Middle frontal gyrus (tissue), 1 donor: ENCODE measurements around the gene MRGPRF.

Experiments
- DNase-seq: peaks from one replicate; pipeline ENCODE4 v3.0.0-alpha.2; 2015; ENCODE audit warnings: low spot score; ENCODE audit errors: extremely low spot score

Gene MRGPRF, protein sequence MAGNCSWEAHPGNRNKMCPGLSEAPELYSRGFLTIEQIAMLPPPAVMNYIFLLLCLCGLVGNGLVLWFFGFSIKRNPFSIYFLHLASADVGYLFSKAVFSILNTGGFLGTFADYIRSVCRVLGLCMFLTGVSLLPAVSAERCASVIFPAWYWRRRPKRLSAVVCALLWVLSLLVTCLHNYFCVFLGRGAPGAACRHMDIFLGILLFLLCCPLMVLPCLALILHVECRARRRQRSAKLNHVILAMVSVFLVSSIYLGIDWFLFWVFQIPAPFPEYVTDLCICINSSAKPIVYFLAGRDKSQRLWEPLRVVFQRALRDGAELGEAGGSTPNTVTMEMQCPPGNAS

DNA sequence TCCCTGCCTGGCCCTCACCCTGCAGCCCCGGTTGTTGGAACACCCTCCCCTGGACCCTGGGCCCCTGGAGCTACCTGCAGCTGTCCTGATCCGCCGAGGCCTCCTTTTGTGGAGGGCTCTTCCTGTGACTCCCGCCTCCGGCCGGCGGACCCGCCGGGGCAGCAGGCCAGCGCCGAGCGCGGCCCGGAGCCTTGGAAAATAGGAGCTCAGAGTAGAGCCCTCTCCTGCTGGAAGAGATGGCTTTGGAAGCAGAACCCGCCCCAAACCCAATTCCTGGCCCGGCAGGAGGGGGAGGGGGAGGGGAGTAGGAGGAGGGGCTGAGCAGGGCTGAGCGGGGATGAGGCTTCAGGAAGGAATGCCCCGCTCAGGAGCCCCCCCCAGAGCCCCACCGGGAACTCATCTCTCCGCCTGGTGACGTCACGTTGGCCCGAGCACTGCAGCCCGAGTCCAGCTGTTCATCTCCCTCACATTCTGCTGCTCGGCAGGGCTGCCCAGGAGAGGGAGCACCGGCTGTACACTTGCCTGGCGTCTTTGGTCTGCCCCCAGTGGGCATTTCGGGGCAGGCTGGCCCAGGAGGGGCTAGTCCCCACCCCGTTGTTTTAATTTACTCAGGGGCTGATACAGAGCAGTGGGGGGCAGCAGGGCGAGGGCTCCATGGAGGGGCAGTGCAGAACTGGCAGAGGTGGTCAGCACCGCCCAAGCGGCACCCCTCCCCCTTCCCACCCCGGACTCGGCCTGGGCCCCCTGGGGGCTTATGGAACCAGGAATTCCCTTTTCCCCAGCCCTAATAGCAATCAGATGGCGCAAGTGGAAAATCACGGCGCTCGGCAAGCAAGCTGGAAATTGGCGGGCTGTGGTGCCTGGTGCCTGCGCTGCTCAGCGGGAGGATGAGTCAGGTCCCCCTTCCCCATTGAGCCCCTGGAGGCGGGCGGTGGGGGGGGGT is at the start of gene MRGPRF:
TSS of gene MRGPRF (minus strand) at position 238 of the 943 bp plus-strand sequence. CDS start 3,345 bp downstream, outside the sequence.
- DNase-seq: no peak

DNA sequence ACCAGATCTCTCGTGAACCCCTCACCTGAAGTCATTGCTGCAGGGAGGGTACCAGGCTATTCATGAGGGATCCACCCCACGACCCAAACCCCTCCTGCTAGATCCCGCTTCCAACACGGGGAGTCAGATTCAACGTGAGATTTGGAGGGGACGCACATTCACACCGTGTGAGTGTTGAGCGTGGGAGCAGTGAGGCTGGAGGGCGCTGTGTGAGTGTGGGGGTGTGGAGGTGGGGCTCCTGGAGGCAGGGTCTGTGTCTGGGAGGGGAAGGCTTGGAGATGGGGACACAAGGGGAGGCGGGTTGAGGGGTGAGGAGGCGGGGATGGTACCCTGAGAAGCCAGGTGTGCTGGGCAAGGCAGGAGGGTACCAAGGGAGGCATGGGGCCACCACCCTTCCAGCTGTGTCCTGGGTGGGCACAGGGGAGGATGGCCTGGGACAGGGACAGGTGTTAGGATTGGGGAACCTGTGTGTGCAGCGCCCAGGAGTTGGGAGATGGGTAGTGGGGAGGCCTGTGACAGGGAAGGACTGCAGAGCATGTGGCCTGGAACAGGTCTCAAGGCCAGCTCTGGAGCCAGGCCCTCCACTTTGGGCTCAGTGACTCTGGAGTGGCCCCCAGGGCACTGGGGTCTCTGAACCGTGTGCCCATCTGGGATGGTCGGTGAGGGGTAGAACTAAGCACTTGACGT is 49.3 kb upstream of the MRGPRF start:
- DNase-seq: no peak

DNA sequence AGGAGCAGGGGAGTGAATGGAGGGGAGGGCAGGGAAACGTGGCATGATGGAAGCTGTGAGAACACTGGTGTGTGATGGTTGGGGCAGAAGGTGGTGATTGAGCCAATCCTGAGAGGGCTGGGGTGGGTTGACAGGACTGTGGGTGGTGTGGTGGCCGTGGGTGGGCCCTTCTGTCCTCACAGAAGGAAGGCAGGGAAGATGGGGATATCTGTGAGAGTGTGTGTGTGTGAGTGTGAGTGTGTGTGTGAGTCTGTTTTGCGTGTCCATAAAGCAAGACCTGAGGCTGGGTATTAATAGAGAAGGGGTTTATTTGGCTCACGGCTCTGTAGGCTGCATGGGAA is 48.6 kb upstream of the MRGPRF start:
- no peak for DNase-seq

DNA sequence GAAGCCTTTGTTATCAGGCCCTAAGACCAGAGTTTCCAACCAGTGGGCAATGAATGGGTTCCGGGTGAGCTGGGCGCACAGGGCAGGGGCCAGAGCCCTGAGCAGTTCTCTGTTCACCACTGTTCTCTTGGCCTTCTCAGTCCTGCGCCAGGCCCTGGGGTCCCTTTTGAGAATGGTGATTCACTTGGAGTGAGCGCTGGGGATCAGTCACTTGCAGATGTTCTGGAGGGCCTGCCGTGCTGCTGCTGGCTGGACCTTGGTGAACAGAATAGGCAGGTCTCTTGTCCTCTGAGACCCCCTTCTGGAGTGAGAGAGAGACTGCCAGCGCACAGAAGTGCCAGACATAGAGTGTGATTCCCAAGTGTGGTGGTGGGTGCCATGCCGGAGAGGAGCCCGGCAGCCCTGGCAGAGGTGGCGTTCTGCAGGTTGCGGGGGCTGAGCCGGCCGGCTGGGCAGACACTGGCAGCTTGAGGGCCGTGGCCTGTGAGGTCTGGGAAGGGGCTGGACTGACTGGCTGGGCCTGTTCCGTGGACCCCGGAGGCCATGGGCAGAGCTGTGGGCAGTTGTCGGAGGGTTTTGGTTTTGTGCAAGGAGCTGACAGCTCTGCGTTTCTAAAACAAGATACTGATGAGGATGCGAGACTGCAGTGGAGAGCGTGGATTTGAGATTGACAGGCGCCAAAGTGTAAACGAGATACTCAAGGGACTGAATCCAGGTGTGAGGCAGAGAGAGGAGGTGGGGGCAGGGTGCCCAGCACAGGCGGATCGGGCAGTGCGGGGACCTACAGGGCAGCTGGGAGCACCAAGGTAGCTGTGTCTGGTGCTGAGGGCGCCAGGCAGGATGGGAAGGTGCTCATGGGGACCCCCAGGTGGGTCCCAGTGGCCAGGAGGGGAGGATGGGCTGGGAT is 48.0 kb upstream of the MRGPRF start:
- DNase-seq: no peak

DNA sequence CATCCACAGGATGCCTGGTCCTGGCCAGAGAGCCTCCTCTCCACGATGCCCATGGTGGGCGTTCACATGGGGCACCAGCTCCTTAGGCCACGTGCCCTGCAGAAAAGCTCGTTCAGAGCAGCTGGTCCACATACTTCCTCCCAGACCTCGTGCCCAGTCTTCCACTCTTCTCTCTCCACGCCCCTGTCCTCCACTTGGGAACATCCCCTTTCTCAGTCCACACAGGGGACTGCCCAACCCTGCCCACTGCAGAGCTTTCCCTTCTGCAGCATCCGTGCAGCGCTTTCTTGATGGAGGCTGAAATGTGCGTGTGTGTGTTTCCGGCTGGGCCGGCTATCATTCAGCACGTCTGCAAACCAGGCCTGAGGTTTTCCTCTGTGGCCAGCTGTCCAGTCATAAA is 46.9 kb upstream of the MRGPRF start:
- DNase-seq: no peak

DNA sequence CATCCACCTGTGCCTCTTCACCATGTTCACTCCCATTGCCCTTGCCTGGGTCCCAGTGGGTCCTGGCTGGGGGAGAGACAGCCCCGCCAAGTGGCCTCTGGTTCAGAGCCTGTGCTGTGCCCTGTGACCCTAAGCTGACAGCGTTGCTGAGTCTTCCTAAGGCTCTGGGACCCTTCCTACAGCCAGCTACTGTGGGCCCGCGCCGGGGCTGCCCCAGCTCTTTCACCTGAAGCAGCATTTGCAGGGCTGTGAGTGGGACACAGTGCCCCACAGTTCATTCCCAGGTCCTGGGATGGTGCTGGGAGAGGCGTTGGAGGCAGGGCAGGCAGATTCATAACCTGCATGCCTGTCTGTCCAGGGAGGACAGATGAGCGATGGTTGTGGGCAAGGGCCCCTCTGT is 46.4 kb upstream of the MRGPRF start:
- no peak for DNase-seq

DNA sequence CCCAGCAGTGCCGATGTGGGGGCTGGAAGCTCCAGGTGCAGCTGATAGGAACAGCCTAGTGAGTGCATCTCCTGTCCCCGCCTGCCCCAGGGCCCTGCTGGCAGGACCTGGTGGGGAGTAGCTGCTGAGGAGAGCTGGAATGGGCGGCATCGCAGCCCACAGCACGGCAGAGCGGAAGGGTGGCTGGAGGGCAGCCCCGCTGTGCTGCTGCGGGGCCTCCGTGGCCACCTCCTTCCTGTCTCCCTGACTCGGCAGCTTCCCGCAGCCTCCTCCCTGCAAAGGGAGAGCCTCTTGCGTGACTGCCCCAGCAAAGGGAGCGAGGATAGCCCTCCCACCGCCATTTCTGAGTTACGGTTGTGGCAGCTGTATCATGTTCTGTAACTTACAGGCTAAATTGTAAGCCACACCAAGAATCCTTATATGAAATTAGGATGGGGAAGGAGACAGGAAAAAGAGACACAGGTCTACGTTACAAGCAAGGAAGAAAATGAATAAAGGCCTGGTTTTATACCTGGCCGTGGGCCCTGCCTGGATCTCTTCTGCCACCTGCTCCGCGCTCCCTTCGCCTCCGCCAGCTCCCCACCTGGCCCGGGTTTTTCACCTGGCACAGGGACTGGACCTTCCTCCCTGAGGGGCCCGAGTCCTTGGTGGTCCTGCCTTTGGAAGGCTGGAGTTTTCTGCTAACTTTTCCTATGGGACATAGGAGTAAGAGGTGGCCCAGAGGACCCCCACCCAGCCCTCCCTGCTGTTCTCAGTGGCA is 45.6 kb upstream of the MRGPRF start:
- no peak for DNase-seq

DNA sequence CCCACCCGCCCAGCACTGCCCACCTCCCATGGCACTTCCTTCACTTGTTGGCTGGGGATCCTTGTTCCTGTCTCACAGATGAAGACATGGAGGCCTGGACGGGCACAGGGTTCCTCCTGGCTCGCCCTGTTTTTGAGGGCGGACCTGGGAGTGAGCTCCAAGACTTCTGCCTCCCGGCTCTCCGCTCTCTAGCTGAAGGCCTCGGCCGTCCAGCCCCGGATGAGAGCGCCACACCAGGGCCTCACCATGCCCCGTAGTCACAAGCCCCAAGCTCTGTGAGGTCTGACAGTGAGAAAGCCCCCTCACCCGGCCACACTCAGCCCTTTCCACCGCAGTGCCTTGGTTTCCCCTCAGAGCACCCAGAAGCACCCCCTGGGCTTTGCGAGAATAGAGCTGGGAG is 44.8 kb upstream of the MRGPRF start:
- DNase-seq: no peak

DNA sequence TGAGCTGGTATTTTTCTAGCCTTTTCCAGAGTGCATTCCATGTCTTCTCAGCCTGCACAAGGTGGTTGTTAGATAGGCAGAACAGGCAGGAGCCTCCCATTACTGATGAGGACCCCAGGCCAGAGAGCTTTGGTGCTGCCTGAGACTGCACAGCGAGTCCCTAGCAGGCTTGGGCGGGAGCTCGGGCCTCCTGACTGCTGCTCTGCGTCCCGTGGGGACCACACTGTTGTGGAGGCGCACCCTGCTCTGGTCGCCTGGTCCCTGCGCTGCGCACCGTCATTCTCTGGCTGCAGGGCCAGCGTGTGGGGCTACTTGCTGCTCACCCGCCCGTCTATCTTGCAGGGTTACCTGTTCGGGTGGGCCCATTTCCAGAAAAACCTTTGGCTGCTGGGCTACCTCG is 44.2 kb upstream of the MRGPRF start:
- DNase-seq: no peak

DNA sequence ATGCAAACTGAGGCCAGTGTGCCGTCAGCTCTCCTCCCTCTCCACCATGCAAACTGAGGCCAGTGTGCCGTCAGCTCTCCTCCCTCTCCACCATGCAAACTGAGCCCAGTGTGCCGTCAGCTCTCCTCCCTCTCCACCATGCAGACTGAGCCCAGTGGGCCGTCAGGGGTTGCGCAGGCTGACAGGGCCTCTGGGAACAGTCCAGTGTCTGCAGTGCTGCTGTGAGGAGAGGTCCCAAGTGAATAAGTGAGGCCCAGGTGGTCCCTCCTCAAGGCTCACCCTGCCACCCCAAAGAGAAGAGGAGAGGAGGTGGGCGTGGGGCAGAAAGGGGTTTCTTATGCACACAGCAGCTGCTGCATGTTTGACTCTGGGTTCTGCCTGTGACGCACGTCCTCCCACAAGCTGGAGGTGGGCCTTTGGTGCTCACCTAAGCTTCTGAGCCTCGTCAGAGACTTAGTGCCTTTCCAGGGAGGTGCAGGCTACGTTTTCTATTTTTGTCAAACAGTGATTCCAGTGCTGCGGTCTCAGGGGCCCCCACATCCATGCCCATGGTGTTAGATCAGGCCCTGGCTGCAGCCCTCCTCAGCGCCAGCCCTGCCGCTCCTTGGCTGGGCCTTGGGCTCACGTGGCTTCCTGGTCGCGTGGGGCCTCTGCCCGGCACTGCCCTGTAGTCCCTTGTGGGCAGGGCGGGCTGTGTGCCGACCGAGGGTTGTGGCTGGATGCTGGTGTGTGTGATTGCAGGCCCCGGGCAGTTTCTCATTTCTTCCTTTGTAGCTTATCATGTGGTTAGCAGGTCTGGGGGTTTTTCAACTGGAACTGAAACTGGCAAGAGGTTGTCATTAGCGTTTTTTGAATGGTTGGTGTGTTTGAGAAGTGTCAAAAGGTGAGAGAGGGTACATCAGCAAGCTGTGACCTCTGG is 42.8 kb upstream of the MRGPRF start:
- DNase-seq: no peak

DNA sequence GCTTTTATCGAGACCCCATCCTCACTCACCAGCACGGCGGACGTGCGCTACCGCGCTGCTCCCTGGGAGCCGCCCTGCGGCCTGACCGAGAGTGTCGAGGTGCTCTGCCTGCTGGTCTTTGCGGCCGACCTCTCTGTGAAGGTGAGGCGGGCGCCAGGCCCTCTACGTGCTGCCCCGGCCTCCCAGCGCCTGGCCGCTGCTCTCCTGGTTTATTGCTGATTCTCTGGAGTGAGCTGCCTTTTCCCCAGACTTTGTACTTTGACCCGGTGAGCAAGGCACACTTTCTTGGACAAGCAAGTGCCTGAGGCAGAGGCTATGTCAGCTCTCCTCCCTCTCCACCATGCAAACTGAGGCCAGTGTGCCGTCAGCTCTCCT is 42.2 kb upstream of the MRGPRF start:
- no peak for DNase-seq

DNA sequence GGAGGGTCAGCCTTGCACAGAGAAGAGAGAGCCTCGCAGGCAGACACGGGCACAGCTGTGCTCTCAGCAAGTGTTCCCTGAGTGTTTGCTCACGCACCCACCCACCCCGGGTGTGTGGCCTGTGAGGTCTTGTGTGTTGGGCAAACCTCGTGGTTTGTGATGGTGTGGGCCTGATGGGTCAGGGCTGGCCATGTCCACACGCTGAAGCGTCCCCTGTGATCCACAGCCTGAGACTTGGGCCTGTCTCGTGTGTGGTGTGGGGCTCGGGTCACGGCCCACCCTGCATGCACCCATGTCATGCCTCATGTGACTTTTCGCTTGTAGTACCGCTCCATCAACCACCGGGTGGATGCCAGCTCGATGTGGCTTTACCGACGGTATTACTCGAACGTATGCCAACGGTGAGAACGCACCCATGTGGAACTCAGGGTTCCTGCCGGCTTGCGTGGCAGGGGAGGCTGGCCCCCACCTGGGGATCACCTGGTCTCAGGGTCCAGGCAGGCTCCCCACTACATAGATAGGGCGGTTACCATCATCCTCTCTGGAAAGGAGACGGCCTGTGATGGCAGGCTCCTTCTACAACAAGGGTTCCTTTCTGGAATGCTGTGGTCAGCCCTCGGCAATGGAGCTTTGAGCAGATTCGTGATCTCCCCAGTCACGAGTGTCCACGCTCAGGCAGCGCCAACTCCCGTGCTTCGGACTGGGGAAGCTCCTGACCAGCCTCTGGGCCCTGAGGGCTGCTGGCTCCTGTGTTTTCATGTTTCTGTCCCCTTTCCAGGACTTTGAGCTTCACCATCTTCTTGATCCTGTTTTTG is 41.6 kb upstream of the MRGPRF start:
- no peak for DNase-seq

DNA sequence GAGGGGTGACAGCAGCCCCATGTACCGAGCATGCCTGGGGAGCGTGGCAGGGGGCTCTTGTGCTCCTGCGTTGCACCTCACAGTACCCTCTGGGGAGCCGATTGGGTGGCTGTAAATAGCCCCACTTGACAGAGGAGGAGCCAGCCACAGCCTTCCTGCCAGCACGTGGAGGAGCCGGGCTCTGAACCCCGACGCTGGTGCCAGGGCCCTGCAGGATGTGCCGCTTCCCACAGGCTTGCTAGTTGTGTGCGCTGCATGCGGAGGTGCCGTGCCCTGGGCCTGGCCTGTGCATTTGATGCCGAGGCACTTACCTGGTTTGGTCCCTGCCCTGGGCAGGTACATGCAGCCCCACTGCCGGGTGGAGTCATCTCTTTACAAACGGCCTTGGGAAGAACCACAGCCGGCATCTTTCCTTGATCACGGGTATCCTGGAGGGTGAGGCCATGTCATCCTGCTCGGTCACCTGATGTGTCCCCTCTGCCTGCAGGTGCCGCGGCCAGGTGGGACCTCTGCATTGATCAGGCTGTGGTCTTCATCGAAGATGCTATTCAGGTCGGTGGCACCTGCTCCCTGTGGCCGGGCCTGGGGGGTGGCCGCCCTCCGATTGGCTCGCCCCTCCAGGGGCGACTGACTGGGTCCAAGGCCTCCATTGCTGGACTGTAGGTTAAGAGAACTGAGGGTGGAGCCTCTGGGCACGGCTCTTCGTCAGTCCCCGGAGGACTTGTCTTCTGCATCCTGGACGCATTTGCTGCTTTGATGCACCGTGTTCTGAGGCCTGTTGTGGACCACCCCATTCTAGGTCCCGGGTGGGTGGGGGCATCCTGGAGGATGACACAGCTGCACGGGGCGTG is 40.7 kb upstream of the MRGPRF start:
- no peak for DNase-seq

DNA sequence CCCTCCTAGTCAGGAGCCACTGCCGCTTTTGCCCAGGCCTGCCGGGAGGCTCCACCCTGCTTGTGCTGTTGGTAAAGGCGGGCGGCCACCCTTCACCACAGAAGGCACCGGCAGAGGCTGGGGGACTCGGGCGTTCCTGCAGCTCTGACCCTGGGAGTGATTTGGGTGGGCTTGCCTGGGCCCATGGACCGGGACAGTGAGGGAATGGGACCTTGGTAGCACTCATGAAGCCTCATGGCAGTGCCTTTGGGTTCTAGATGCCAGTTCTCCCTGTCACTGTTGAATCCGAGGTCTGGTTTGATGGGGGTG is 40.1 kb upstream of the MRGPRF start:
- no peak for DNase-seq

DNA sequence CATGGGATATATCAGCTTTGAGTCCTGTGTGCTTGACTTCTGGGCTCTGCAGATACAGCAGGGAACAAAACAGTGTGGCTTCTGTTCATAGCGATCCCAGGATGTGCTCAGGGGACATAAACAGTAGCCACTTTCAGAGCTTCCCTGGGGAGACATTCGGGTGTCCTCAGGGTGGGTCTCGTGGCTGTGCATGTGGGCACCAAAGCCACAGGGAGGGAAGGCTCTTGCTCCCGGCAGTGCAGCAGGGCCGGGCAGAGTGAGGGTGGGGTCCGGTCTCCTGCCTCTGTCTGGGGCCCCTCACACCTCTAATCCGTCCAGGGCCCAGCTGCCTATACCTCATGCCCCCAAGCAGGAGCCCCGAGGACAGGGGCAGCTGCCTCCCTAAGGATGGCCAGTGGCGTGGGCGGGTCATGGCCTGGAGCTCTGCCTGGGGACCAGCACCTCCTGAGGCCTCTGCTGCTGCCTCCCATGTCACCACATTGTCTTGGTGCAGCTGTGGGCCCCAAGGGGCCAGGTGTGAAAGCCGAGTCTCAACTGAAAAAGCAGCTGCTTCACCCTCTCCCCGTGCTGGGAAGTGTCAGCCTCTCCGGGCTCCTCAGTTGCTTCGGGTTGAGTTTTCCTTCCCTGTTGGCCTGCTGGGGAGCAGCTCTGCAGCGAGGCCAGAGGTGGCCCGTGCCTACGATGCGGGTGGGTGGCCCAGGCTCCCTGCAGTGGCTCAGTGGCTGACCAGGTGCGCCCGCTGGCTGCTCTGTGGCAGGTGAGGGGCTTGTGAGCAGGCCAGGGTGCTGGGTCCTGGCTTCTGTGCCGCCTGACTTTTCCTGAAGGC is 39.5 kb upstream of the MRGPRF start:
- DNase-seq: no peak

DNA sequence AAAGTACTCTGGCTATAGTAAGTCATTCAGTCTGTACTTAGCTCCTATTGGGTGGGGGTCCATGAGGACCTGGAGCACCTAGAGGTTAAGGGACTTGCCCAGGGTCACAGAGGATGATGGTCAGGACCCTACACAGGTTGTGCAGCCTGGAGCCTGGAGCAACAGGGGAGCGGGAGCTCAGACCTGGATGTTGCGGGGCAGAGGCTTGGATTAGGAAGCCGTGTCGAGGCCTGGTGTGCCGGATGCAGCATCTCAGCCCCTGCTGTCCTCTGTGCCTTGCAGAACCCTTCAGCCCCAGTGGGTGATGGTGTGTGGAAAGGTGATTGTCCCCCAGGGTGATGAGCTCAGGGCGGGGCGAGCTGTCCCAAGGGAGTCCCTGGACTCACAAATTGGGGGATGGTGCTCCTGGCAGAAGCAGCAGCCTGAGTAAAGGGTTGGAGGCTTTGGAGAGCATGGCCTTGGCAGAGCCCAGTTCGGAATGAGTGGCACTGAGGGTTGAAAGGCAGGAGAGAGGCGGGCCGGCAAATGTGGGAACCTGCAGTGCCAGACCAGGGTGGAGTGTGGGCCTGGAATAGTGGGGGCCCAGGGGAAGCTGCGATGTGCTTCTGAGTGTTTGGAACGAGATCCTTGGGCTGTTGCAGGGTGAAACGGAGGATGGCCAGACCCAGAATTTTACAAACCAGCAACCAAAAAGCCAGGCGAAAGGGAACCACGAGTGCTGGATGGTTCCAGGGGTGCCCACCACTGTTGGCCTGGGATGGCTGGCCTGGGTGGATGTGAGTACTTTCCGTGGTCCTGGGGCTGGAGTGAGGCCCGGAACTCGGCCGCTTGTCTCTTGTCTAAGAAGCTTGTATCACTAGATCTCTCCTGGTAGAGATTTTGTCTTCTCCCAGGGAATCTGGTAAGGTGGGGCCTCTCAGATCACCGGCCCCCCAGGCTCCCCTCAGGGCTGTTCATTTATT is 38.6 kb upstream of the MRGPRF start:
- no peak for DNase-seq
